ENCODE measurements around the gene CFDP1. TPM values are rescaled to one million over a fixed set of nuclear protein-coding genes. Genes with fewer than 3 reads are reported as not detected.

The CFDP1 gene
- total RNA-seq, 1 experiment from 2014 or later, result 44.7 TPM

GRCh38 chr16:75317532-75317931 is 115.8 kb downstream of the CFDP1 start:
- Mint-ChIP-seq H3K4me3 (ENCODE audit: unreplicated experiment) (no peak overlapping the region), H3K9me3 (ENCODE audit: unreplicated experiment) (no peaks in the 10 kb centered on the region), H3K27me3 (ENCODE audit: insufficient read depth, unreplicated experiment) (no peaks in the 10 kb centered on the region), H3K27ac (ENCODE audit: low read depth, unreplicated experiment) (no peak overlapping the region), H3K36me3 (ENCODE audit: insufficient read depth, unreplicated experiment) (no peaks in the 10 kb centered on the region), H3K4me1 (ENCODE audit: insufficient read depth, unreplicated experiment) (peaks cover 20% of the 10 kb centered on the region)
- DNase-seq (ENCODE audit: unreplicated experiment), result no peak
- intact Hi-C loops (cut with micrococcal nuclease), result no loop called here
- TF ChIP-seq, protein P1, sequence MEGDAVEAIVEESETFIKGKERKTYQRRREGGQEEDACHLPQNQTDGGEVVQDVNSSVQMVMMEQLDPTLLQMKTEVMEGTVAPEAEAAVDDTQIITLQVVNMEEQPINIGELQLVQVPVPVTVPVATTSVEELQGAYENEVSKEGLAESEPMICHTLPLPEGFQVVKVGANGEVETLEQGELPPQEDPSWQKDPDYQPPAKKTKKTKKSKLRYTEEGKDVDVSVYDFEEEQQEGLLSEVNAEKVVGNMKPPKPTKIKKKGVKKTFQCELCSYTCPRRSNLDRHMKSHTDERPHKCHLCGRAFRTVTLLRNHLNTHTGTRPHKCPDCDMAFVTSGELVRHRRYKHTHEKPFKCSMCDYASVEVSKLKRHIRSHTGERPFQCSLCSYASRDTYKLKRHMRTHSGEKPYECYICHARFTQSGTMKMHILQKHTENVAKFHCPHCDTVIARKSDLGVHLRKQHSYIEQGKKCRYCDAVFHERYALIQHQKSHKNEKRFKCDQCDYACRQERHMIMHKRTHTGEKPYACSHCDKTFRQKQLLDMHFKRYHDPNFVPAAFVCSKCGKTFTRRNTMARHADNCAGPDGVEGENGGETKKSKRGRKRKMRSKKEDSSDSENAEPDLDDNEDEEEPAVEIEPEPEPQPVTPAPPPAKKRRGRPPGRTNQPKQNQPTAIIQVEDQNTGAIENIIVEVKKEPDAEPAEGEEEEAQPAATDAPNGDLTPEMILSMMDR (IDR thresholded peaks at IDR 0.05; ENCODE audit: unreplicated experiment), result no peak
- ChIA-PET POLR2A (interaction anchor here (4.7 kb wide), 1 partner anchor 11 kb away, joined by 29 read pairs; no protein-coding TSS in a partner anchor), CTCF (interaction anchor here (0.7 kb wide), 1 partner anchor 17 kb away, joined by 3 read pairs; no protein-coding TSS in a partner anchor)
- no TSS peak for BruUV-seq (replicated peaks)

GRCh38 chr16:75317101-75317522 is 116.2 kb downstream of the CFDP1 start:
- no TSS peak for BruUV-seq (replicated peaks)
- Mint-ChIP-seq H3K36me3 (ENCODE audit: insufficient read depth, unreplicated experiment) (no peaks in the 10 kb centered on the region), H3K4me1 (ENCODE audit: insufficient read depth, unreplicated experiment) (peaks cover 20% of the 10 kb centered on the region), H3K27me3 (ENCODE audit: insufficient read depth, unreplicated experiment) (no peaks in the 10 kb centered on the region), H3K27ac (ENCODE audit: low read depth, unreplicated experiment) (no peak overlapping the region), H3K9me3 (ENCODE audit: unreplicated experiment) (no peaks in the 10 kb centered on the region), H3K4me3 (ENCODE audit: unreplicated experiment) (no peak overlapping the region)
- POLR2A ChIA-PET, result interaction anchor here (4.7 kb wide), 1 partner anchor 11 kb away, joined by 29 read pairs; no protein-coding TSS in a partner anchor
- CTCF ChIA-PET, result interaction anchor here (0.7 kb wide), 1 partner anchor 18 kb away, joined by 3 read pairs; no protein-coding TSS in a partner anchor
- no peak for DNase-seq (ENCODE audit: unreplicated experiment)
- TF ChIP-seq, protein P1 (IDR thresholded peaks at IDR 0.05; ENCODE audit: unreplicated experiment), result no peak
- intact Hi-C loops (cut with micrococcal nuclease), result no loop called here

DNA sequence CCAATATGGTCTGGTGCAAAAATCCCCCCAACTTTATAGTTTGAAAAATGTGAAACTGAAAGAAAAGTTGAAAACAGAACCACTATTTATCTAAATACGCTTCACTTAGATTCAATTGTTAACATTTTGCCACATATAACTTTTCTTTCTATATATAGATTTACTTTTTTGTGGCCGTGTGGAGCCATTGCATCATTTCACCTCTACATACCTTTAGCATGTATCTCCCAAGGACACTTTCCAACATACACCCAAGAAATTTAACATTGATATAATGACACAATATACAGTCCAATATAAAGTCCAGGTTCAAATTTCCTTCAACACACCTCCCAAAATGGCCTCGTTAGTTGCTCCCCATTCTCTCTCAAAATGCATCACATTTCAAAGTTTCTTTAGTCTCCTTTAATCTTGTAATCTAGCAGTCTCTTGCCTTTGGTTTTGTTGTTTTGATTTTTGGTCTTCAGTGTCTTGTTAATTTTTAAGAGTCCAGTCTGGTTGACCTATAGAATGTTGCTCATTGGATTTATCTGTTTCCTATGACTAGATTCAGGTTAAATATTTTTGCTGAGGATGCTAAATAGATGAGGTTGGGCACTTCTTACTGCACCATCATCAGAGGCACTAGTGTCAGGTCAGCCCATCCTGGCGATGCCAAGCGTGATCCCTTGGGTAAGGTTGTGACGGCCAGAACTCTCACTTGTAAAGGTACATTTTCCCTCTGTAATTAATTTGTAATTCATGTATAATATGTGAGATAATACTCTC is 117.6 kb downstream of the CFDP1 start:
- Mint-ChIP-seq H3K9me3 (ENCODE audit: unreplicated experiment) (no peaks in the 10 kb centered on the region), H3K27me3 (ENCODE audit: insufficient read depth, unreplicated experiment) (no peaks in the 10 kb centered on the region), H3K4me3 (ENCODE audit: unreplicated experiment) (no peak overlapping the region), H3K36me3 (ENCODE audit: insufficient read depth, unreplicated experiment) (no peaks in the 10 kb centered on the region), H3K27ac (ENCODE audit: low read depth, unreplicated experiment) (no peak overlapping the region), H3K4me1 (ENCODE audit: insufficient read depth, unreplicated experiment) (peaks cover 14% of the 10 kb centered on the region)
- intact Hi-C loops (cut with micrococcal nuclease), result no loop called here
- DNase-seq (ENCODE audit: unreplicated experiment), result no peak
- TF ChIP-seq, protein P1 (IDR thresholded peaks at IDR 0.05; ENCODE audit: unreplicated experiment), result no peak
- ChIA-PET CTCF (interaction anchor here (0.8 kb wide), 1 partner anchor 9 kb away, joined by 3 read pairs; no protein-coding TSS in a partner anchor), POLR2A (no interaction called here)
- BruUV-seq (replicated peaks), result no TSS peak

DNA sequence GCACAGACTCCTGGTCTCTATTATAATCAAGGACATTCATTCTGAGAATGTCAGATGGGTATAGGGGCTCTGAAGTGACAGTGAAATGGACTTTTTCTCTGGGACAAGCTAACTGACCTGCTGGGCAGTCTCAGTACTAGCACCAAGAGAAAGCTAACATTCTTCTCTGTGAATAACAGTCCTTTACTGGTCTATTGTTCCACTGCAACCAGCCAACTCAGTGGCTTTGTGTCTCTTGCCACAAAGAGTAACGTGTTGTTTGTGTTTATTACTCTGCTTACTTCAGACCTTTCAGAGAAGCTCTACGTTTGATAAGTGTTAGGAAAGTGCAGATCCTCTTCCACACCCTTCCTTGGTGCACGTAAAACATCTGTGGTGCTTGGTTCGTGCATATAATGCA is 120.4 kb downstream of the CFDP1 start:
- peaks cover 12% of the 10 kb centered on the region for H3K4me1 Mint-ChIP-seq (ENCODE audit: insufficient read depth, unreplicated experiment)
- no peaks in the 10 kb centered on the region for H3K9me3 Mint-ChIP-seq (ENCODE audit: unreplicated experiment)
- ChIA-PET POLR2A (interaction anchor here (0.9 to 1.2 kb wide), 4 partner anchors 8 to 63 kb away, joined by 3 to 4 read pairs (median 3); no protein-coding TSS in a partner anchor), CTCF (interaction anchor here (0.9 to 3.0 kb wide), 2 partner anchors 79 to 89 kb away, joined by 3 to 15 read pairs; no protein-coding TSS in a partner anchor)
- TF ChIP-seq, protein P1 (IDR thresholded peaks at IDR 0.05; ENCODE audit: unreplicated experiment), result no peak
- no peak for DNase-seq (ENCODE audit: unreplicated experiment)
- no TSS peak for BruUV-seq (replicated peaks)
- peak overlapping the region; percentile 49 for H3K27ac Mint-ChIP-seq (ENCODE audit: low read depth, unreplicated experiment)
- intact Hi-C loops (cut with micrococcal nuclease), result no loop called here
- H3K36me3 Mint-ChIP-seq (ENCODE audit: insufficient read depth, unreplicated experiment), result peaks cover 7% of the 10 kb centered on the region
- no peak overlapping the region for H3K4me3 Mint-ChIP-seq (ENCODE audit: unreplicated experiment)
- no peaks in the 10 kb centered on the region for H3K27me3 Mint-ChIP-seq (ENCODE audit: insufficient read depth, unreplicated experiment)

All from MCF 10A (cell line).